ENCODE data around the gene STX18.

STX18 gene

GRCh38 chr4:4390515-4391240 lies 151.2 kb downstream of the STX18 start:
- POLR2A ChIA-PET: no interaction called here
- no peak for DNase-seq (ENCODE audit: extremely low spot score)
- TF ChIP-seq CTCF (IDR thresholded peaks at IDR 0.05; ENCODE audit: control extremely low read depth, extremely low read depth, low read depth, missing control alignments): no peak
- CTCF ChIA-PET: no interaction called here

- ChIA-PET POLR2A (no interaction called here), CTCF (no interaction called here)
- DNase-seq (ENCODE audit: extremely low spot score): no peak
- TF ChIP-seq CTCF (IDR thresholded peaks at IDR 0.05; ENCODE audit: control extremely low read depth, extremely low read depth, low read depth, missing control alignments): no peak
These were observed 151.8 kb downstream of the STX18 start for GRCh38 chr4:4390046-4390445.

GRCh38 chr4:4388836-4389575 lies 152.8 kb downstream of the STX18 start:
- no peak for DNase-seq (ENCODE audit: extremely low spot score)
- CTCF ChIA-PET: no interaction called here
- TF ChIP-seq CTCF (IDR thresholded peaks at IDR 0.05; ENCODE audit: control extremely low read depth, extremely low read depth, low read depth, missing control alignments): no peak
- POLR2A ChIA-PET: no interaction called here

- ChIA-PET CTCF (no interaction called here), POLR2A (no interaction called here)
- DNase-seq (ENCODE audit: extremely low spot score): no peak
- no peak for TF ChIP-seq CTCF (IDR thresholded peaks at IDR 0.05; ENCODE audit: control extremely low read depth, extremely low read depth, low read depth, missing control alignments)
These were observed 153.5 kb downstream of the STX18 start for GRCh38 chr4:4388311-4388790.

GRCh38 chr4:4387531-4388310 lies 154.1 kb downstream of the STX18 start:
- DNase-seq (ENCODE audit: extremely low spot score): no peak
- TF ChIP-seq CTCF (IDR thresholded peaks at IDR 0.05; ENCODE audit: control extremely low read depth, extremely low read depth, low read depth, missing control alignments): no peak
- CTCF ChIA-PET: no interaction called here
- POLR2A ChIA-PET: no interaction called here

- DNase-seq (ENCODE audit: extremely low spot score): no peak
- no peak for TF ChIP-seq CTCF (IDR thresholded peaks at IDR 0.05; ENCODE audit: control extremely low read depth, extremely low read depth, low read depth, missing control alignments)
- ChIA-PET CTCF (no interaction called here), POLR2A (no interaction called here)
These were observed 155.0 kb downstream of the STX18 start, which contains the start of gene NSG1 for GRCh38 chr4:4386736-4387392. NSG1 (plus strand) TSS chr4:4387102; CDS start chr4:4387630, 528 bp downstream.
